Activated B cell treated with CpG ODN at 0.5 μM for 24 hours (primary cell): ENCODE data around the gene WNT11. TPM values are rescaled to one million over a fixed set of nuclear protein-coding genes. Genes with fewer than 3 reads are reported as not detected.

Experiments
- ATAC-seq: fragments of 200-7000 bp; cut with Tn5 transposase; one replicate; pipeline ENCODE4 v1.10.0; 2021; ENCODE audit warnings: low read depth, mild to moderate bottlenecking, moderate library complexity
- CTCF ChIA-PET: fragments of 350-600 bp; sonication (Branson Sonifier 250); formaldehyde crosslinking; loops from one replicate; lab custom pipeline; 2021; ENCODE audit warnings: antibody characterized with exemption; lab: Charles Lee
- POLR2A ChIA-PET: fragments of 350-600 bp; sonication (Branson Sonifier 250); formaldehyde crosslinking; loops from one replicate; lab custom pipeline; 2021; ENCODE audit warnings: antibody characterized with exemption; lab: Charles Lee
- DNase-seq: peaks from one replicate; pipeline ENCODE4 v3.0.0; 2022
- H3K27ac Mint-ChIP-seq: one replicate; pipeline ENCODE4 v1.8.0; 2020; ENCODE audit warnings: mixed read lengths
- H3K27me3 Mint-ChIP-seq: one replicate; pipeline ENCODE4 v1.8.0; 2021; ENCODE audit warnings: mixed read lengths
- H3K36me3 Mint-ChIP-seq: one replicate; pipeline ENCODE4 v1.8.0; 2021; ENCODE audit warnings: low read depth, mixed read lengths
- H3K4me1 Mint-ChIP-seq: one replicate; pipeline ENCODE4 v1.8.0; 2021; ENCODE audit warnings: mixed read lengths
- H3K4me3 Mint-ChIP-seq: one replicate; pipeline ENCODE4 v1.8.0; 2020; ENCODE audit warnings: mild to moderate bottlenecking, mixed read lengths
- H3K9me3 Mint-ChIP-seq: one replicate; pipeline ENCODE4 v1.8.0; 2020; ENCODE audit warnings: mixed read lengths
- intact Hi-C: fragments of 100-400 bp; cut with micrococcal nuclease; formaldehyde crosslinking; loops from one replicate; pipeline ENCODE4 v1.15.1; 2024
- total RNA-seq: library from RNA; stranded (reverse); gene quantifications from 2 replicates; pipeline ENCODE4 v1.2.3, GENCODE V29; 2022
- TF ChIP-seq, protein P1 (sequence below): fragments of 200-600 bp; IDR thresholded peaks from one replicate; pipeline ENCODE4 v1.8.0; 2022; ENCODE audit warnings: antibody characterized with exemption, mild to moderate bottlenecking

Gene WNT11
- total RNA-seq, 1 donor from 2014 or later = 0.16 TPM

GRCh38 chr11:76147106-76147740 is 59.1 kb downstream of the WNT11 start:
- no peak overlapping the region for H3K27ac Mint-ChIP-seq
- intact Hi-C loops = no loop called here
- no peak for DNase-seq
- no peak overlapping the region for H3K4me3 Mint-ChIP-seq
- ATAC-seq = no peak
- H3K9me3 Mint-ChIP-seq = no peaks in the 10 kb centered on the region
- ChIA-PET CTCF (no interaction called here), POLR2A (interaction anchor here (0.7 kb wide), 1 partner anchor 553 kb away, joined by 3 read pairs; no protein-coding TSS in a partner anchor)
- H3K27me3 Mint-ChIP-seq = no peaks in the 10 kb centered on the region
- H3K4me1 Mint-ChIP-seq = peaks cover 7% of the 10 kb centered on the region
- H3K36me3 Mint-ChIP-seq = peaks cover 23% of the 10 kb centered on the region
- TF ChIP-seq, protein P1, sequence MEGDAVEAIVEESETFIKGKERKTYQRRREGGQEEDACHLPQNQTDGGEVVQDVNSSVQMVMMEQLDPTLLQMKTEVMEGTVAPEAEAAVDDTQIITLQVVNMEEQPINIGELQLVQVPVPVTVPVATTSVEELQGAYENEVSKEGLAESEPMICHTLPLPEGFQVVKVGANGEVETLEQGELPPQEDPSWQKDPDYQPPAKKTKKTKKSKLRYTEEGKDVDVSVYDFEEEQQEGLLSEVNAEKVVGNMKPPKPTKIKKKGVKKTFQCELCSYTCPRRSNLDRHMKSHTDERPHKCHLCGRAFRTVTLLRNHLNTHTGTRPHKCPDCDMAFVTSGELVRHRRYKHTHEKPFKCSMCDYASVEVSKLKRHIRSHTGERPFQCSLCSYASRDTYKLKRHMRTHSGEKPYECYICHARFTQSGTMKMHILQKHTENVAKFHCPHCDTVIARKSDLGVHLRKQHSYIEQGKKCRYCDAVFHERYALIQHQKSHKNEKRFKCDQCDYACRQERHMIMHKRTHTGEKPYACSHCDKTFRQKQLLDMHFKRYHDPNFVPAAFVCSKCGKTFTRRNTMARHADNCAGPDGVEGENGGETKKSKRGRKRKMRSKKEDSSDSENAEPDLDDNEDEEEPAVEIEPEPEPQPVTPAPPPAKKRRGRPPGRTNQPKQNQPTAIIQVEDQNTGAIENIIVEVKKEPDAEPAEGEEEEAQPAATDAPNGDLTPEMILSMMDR = no peak

DNA sequence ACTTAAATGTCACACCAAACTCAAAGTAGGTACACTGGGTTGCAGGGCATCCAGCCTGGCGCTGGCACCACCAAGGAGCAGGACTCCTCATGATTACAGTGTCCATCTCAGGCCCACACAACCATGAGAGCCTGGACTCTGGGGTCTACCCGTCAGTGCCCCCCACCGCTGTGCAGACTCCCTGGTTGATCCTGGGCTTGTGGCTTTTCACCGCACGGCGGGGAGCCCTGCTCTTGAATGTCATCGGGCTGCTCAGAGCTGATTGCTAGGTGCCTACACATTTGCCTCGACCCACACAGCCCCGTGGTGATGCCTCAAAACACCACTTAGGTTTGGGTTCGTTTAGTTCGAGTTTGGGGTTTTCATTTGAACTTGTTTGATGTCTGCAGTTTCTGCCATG is 63.0 kb downstream of the WNT11 start:
- CTCF ChIA-PET = interaction anchor here (1.6 kb wide), 1 partner anchor 340 kb away, joined by 5 read pairs; no protein-coding TSS in a partner anchor
- peaks cover 15% of the 10 kb centered on the region for H3K4me1 Mint-ChIP-seq
- H3K36me3 Mint-ChIP-seq = peaks cover 56% of the 10 kb centered on the region
- TF ChIP-seq, protein P1 = no peak
- H3K27ac Mint-ChIP-seq = no peak overlapping the region
- H3K9me3 Mint-ChIP-seq = no peaks in the 10 kb centered on the region
- POLR2A ChIA-PET = no interaction called here
- intact Hi-C loops = no loop called here
- no peaks in the 10 kb centered on the region for H3K27me3 Mint-ChIP-seq
- no peak for ATAC-seq
- no peak for DNase-seq
- H3K4me3 Mint-ChIP-seq = no peak overlapping the region

GRCh38 chr11:76141901-76142588 is 64.3 kb downstream of the WNT11 start:
- ChIA-PET POLR2A (no interaction called here), CTCF (interaction anchor here (1.3 to 1.6 kb wide), 2 partner anchors 245 to 339 kb away, joined by 3 to 5 read pairs; no protein-coding TSS in a partner anchor)
- no peaks in the 10 kb centered on the region for H3K27me3 Mint-ChIP-seq
- DNase-seq (no peak), ATAC-seq (no peak)
- peaks cover 18% of the 10 kb centered on the region for H3K4me1 Mint-ChIP-seq
- intact Hi-C loops = no loop called here
- H3K27ac Mint-ChIP-seq = no peak overlapping the region
- no peaks in the 10 kb centered on the region for H3K9me3 Mint-ChIP-seq
- peaks cover 66% of the 10 kb centered on the region for H3K36me3 Mint-ChIP-seq
- TF ChIP-seq, protein P1 = no peak
- no peak overlapping the region for H3K4me3 Mint-ChIP-seq

DNA sequence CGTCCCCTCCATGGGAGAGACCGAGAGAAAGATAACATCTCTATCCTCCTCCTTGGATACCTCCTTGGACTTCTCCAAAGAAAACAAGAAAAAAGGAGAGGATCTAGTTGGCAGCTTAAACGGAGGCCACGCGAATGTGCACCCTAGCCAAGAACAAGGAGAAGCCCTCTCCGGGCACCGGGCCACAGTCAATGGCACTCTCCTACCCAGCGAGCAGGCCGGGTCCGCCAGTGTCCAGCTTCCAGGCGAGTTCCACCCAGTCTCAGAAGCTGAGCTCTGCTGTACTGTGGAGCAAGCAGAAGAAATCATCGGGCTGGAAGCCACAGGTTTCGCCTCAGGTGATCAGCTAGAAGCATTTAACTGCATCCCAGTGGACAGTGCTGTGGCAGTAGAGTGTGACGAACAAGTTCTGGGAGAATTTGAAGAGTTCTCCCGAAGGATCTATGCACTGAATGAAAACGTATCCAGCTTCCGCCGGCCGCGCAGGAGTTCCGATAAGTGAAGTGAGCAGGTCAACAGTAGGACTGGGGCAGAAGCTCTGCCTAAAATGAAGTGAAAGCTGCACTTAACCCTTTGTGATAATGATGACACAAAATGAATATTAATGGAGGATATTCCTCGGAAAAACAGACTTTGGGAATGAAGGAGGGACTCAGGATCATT is 65.3 kb downstream of the WNT11 start:
- CTCF ChIA-PET = interaction anchor here (1.3 to 2.2 kb wide), 2 partner anchors 11 to 244 kb away, joined by 3 to 7 read pairs; no protein-coding TSS in a partner anchor
- DNase-seq (no peak), ATAC-seq (no peak)
- Mint-ChIP-seq H3K4me1 (peaks cover 18% of the 10 kb centered on the region), H3K27ac (no peak overlapping the region), H3K27me3 (no peaks in the 10 kb centered on the region), H3K36me3 (peaks cover 68% of the 10 kb centered on the region), H3K9me3 (no peaks in the 10 kb centered on the region), H3K4me3 (no peak overlapping the region)
- TF ChIP-seq, protein P1 = no peak
- POLR2A ChIA-PET = no interaction called here
- intact Hi-C loops = no loop called here

GRCh38 chr11:76139314-76139713 is 67.0 kb downstream of the WNT11 start:
- peak overlapping the region; percentile 57 for H3K27ac Mint-ChIP-seq
- intact Hi-C loops = no loop called here
- TF ChIP-seq, protein P1 = no peak
- no peak overlapping the region for H3K4me3 Mint-ChIP-seq
- peaks cover 81% of the 10 kb centered on the region for H3K36me3 Mint-ChIP-seq
- no peaks in the 10 kb centered on the region for H3K27me3 Mint-ChIP-seq
- no peaks in the 10 kb centered on the region for H3K9me3 Mint-ChIP-seq
- POLR2A ChIA-PET = interaction anchor here (0.6 kb wide), 2 partner anchors 246 to 470 kb away, joined by 3 to 4 read pairs; partner anchors contain the start of gene MAP6
- no peak for DNase-seq
- ATAC-seq = no peak
- H3K4me1 Mint-ChIP-seq = peaks cover 18% of the 10 kb centered on the region
- CTCF ChIA-PET = interaction anchor here (2.2 kb wide), 1 partner anchor 13 kb away, joined by 7 read pairs; no protein-coding TSS in a partner anchor
